HepG2 (cell line): Measurements from ENCODE around the gene TM4SF20. TPM values are rescaled to one million over a fixed set of nuclear protein-coding genes. Genes with fewer than 3 reads are reported as not detected.

Experiments
- PPARG ChIP-seq: conservative IDR thresholded peaks from 2 replicates; pipeline ENCODE4 v1.6.1; 2016; ENCODE audit warnings: missing biosample characterization, missing genetic modification reagents
- SCMH1 ChIP-seq: sonication (generic); formaldehyde crosslinking; IDR thresholded peaks from 2 replicates; pipeline ENCODE4 v1.9.0; 2021; ENCODE audit warnings: missing genetic modification reagents, mild to moderate bottlenecking, borderline replicate concordance
- SMC3 ChIP-seq: IDR thresholded peaks from 2 replicates; pipeline ENCODE4 v1.6.1; 2011; ENCODE audit warnings: low read length, improper control_type of control experiment
- SRSF1 ChIP-seq: fragments of 200-400 bp; formaldehyde crosslinking; optimal IDR thresholded peaks from 2 replicates; pipeline ENCODE3; 2017; ENCODE audit warnings: mild to moderate bottlenecking, low read depth, low read length, moderate library complexity
- ZBTB8A ChIP-seq: sonication (generic); formaldehyde crosslinking; IDR thresholded peaks from 2 replicates; pipeline ENCODE4 v1.4.0; 2020; ENCODE audit warnings: mild to moderate bottlenecking, low read depth, missing genetic modification reagents, borderline replicate concordance
- ZKSCAN1 ChIP-seq: fragments of 150-350 bp; IDR thresholded peaks from 2 replicates; pipeline ENCODE4 v1.6.1; 2014; ENCODE audit warnings: low read length
- ZMYM2 ChIP-seq: sonication (generic); formaldehyde crosslinking; IDR thresholded peaks from 2 replicates; pipeline ENCODE4 v1.8.0; 2022; ENCODE audit warnings: mild to moderate bottlenecking, missing genetic modification reagents
- ZNF282 ChIP-seq: fragments of 450-650 bp; IDR thresholded peaks from 2 replicates; pipeline ENCODE4 v1.6.1; 2018; ENCODE audit not compliant: partially characterized antibody
- ZNF331 ChIP-seq: sonication (generic); formaldehyde crosslinking; IDR thresholded peaks from 2 replicates; pipeline ENCODE4 v1.4.0; 2020; ENCODE audit warnings: missing genetic modification reagents
- ZNF335 ChIP-seq: sonication (generic); formaldehyde crosslinking; IDR thresholded peaks from 2 replicates; pipeline ENCODE4 v1.4.0; 2020; ENCODE audit warnings: missing genetic modification reagents
- ZNF777 ChIP-seq: sonication (generic); formaldehyde crosslinking; IDR thresholded peaks from 2 replicates; pipeline ENCODE4 v1.4.0; 2020; ENCODE audit warnings: missing genetic modification reagents
- polyA plus RNA-seq, 8 experiments: library from polyadenylated mRNA; depleted of rRNA in 3 of 8; stranded (reverse) in 7 of 8; unstranded in 1 of 8; fragments of >200 nt; fragmentation: Illumina TruSeq in 4 of 8; extraction: Trizol in 4 of 8; gene quantifications; 2 replicates each; pipeline versions ENCODE4 v1.2.1 to v1.2.3, GENCODE V29; 2011 to 2016; ENCODE audit warnings: low read depth in 4 of 8, missing spikeins in 1 of 8, mixed read lengths in 1 of 8; ENCODE audit not compliant: insufficient read depth in 1 of 8
- total RNA-seq, 5 experiments: library from RNA; depleted of rRNA; stranded (reverse); fragments of >200 nt; fragmentation: Illumina TruSeq; extraction: Trizol; gene quantifications; 2 replicates each; pipeline ENCODE4 v1.2.3, GENCODE V29; 2016; ENCODE audit warnings: low read depth in 1 of 5
- TF ChIP-seq, protein P1 (sequence below): sonication (generic); formaldehyde crosslinking; IDR thresholded peaks from 2 replicates; pipeline ENCODE4 v1.4.0; 2020; ENCODE audit warnings: missing genetic modification reagents
- TF ChIP-seq, protein P2 (sequence below): sonication (generic); formaldehyde crosslinking; IDR thresholded peaks from 2 replicates; pipeline ENCODE4 v1.9.0; 2021; ENCODE audit warnings: mild to moderate bottlenecking, missing genetic modification reagents
- TF ChIP-seq, protein P3 (sequence below): sonication (generic); formaldehyde crosslinking; IDR thresholded peaks from 2 replicates; pipeline ENCODE4 v1.8.0; 2022; ENCODE audit warnings: missing genetic modification reagents, mild to moderate bottlenecking, moderate library complexity, borderline replicate concordance

Gene TM4SF20
- total and polyA plus RNA-seq, 2 of the 13 experiments (the other 11 are each of a cell fraction or from before 2014, with no cell fraction given), result not detected

DNA sequence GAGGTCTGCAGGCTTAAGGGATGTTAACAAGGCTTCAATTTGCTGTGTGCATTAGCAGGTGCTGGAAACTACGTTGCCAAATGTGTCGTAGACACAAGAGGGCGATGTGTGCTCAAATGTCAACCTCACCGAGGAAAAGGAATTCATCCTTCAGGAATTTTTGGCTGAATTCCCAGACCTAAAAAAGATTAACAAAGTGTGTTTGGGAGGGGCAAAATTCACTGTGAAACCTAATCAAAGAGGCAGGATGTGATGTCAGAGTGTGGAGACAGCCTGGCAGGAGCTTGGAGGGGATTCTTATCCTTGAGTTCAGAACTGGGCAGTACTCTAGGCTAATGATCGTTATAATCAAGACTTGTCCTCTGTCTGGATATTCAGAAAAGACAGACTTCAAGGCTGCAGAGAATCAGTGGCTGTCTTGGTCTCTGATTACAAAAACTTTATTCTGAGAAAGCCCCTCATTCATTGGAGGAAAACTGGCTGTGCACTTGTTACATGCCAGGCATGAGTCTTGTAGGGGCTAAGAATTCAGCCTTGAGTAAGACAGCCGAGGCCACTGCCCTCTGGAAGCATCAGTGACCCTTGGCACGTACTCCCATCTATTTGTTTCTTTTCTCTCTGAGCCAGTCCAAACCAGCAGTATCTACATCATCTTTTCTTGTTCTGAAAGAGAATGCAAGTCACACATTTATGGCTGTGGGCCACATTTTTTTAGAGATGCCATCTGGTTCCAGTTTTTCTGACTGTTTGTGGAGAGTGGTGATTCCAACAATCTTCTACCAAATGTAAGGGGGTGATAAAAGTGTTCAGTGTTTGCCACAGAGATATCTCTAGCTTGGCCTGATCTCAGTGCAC, 27.3 kb upstream of the TM4SF20 start (continued):
- TF ChIP-seq, protein P1, sequence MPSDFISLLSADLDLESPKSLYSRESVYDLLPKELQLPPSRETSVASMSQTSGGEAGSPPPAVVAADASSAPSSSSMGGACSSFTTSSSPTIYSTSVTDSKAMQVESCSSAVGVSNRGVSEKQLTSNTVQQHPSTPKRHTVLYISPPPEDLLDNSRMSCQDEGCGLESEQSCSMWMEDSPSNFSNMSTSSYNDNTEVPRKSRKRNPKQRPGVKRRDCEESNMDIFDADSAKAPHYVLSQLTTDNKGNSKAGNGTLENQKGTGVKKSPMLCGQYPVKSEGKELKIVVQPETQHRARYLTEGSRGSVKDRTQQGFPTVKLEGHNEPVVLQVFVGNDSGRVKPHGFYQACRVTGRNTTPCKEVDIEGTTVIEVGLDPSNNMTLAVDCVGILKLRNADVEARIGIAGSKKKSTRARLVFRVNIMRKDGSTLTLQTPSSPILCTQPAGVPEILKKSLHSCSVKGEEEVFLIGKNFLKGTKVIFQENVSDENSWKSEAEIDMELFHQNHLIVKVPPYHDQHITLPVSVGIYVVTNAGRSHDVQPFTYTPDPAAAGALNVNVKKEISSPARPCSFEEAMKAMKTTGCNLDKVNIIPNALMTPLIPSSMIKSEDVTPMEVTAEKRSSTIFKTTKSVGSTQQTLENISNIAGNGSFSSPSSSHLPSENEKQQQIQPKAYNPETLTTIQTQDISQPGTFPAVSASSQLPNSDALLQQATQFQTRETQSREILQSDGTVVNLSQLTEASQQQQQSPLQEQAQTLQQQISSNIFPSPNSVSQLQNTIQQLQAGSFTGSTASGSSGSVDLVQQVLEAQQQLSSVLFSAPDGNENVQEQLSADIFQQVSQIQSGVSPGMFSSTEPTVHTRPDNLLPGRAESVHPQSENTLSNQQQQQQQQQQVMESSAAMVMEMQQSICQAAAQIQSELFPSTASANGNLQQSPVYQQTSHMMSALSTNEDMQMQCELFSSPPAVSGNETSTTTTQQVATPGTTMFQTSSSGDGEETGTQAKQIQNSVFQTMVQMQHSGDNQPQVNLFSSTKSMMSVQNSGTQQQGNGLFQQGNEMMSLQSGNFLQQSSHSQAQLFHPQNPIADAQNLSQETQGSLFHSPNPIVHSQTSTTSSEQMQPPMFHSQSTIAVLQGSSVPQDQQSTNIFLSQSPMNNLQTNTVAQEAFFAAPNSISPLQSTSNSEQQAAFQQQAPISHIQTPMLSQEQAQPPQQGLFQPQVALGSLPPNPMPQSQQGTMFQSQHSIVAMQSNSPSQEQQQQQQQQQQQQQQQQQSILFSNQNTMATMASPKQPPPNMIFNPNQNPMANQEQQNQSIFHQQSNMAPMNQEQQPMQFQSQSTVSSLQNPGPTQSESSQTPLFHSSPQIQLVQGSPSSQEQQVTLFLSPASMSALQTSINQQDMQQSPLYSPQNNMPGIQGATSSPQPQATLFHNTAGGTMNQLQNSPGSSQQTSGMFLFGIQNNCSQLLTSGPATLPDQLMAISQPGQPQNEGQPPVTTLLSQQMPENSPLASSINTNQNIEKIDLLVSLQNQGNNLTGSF (CRISPR knock-in tag), result no peak
- TF ChIP-seq, protein P2, sequence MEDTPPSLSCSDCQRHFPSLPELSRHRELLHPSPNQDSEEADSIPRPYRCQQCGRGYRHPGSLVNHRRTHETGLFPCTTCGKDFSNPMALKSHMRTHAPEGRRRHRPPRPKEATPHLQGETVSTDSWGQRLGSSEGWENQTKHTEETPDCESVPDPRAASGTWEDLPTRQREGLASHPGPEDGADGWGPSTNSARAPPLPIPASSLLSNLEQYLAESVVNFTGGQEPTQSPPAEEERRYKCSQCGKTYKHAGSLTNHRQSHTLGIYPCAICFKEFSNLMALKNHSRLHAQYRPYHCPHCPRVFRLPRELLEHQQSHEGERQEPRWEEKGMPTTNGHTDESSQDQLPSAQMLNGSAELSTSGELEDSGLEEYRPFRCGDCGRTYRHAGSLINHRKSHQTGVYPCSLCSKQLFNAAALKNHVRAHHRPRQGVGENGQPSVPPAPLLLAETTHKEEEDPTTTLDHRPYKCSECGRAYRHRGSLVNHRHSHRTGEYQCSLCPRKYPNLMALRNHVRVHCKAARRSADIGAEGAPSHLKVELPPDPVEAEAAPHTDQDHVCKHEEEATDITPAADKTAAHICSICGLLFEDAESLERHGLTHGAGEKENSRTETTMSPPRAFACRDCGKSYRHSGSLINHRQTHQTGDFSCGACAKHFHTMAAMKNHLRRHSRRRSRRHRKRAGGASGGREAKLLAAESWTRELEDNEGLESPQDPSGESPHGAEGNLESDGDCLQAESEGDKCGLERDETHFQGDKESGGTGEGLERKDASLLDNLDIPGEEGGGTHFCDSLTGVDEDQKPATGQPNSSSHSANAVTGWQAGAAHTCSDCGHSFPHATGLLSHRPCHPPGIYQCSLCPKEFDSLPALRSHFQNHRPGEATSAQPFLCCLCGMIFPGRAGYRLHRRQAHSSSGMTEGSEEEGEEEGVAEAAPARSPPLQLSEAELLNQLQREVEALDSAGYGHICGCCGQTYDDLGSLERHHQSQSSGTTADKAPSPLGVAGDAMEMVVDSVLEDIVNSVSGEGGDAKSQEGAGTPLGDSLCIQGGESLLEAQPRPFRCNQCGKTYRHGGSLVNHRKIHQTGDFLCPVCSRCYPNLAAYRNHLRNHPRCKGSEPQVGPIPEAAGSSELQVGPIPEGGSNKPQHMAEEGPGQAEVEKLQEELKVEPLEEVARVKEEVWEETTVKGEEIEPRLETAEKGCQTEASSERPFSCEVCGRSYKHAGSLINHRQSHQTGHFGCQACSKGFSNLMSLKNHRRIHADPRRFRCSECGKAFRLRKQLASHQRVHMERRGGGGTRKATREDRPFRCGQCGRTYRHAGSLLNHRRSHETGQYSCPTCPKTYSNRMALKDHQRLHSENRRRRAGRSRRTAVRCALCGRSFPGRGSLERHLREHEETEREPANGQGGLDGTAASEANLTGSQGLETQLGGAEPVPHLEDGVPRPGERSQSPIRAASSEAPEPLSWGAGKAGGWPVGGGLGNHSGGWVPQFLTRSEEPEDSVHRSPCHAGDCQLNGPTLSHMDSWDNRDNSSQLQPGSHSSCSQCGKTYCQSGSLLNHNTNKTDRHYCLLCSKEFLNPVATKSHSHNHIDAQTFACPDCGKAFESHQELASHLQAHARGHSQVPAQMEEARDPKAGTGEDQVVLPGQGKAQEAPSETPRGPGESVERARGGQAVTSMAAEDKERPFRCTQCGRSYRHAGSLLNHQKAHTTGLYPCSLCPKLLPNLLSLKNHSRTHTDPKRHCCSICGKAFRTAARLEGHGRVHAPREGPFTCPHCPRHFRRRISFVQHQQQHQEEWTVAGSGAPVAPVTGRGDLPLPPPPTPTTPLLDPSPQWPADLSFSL (CRISPR knock-in tag), result no peak
- no peak for TF ChIP-seq ZNF282
- TF ChIP-seq ZKSCAN1, result no peak; the same call in 1 of the 2 replicates
- peak; percentile 77 for TF ChIP-seq ZNF331 (CRISPR knock-in tag)
- TF ChIP-seq PPARG (CRISPR knock-in tag), result peak; percentile 81
- TF ChIP-seq SRSF1, result no peak
- no peak for TF ChIP-seq SCMH1 (CRISPR knock-in tag)
- peak; percentile 33; the same call in 1 of the 2 replicates for TF ChIP-seq ZNF777 (CRISPR knock-in tag)
- TF ChIP-seq ZNF335 (CRISPR knock-in tag), result peak; percentile 85
- TF ChIP-seq SMC3, result peak; percentile 98
- TF ChIP-seq, protein P3, sequence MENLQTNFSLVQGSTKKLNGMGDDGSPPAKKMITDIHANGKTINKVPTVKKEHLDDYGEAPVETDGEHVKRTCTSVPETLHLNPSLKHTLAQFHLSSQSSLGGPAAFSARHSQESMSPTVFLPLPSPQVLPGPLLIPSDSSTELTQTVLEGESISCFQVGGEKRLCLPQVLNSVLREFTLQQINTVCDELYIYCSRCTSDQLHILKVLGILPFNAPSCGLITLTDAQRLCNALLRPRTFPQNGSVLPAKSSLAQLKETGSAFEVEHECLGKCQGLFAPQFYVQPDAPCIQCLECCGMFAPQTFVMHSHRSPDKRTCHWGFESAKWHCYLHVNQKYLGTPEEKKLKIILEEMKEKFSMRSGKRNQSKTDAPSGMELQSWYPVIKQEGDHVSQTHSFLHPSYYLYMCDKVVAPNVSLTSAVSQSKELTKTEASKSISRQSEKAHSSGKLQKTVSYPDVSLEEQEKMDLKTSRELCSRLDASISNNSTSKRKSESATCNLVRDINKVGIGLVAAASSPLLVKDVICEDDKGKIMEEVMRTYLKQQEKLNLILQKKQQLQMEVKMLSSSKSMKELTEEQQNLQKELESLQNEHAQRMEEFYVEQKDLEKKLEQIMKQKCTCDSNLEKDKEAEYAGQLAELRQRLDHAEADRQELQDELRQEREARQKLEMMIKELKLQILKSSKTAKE (CRISPR knock-in tag), result no peak
- no peak for TF ChIP-seq ZBTB8A (CRISPR knock-in tag)
- no peak for TF ChIP-seq ZMYM2 (CRISPR knock-in tag)
